HepG2 (cell line): ENCODE results near the gene SERPINE2. TPM values are rescaled to one million over a fixed set of nuclear protein-coding genes. Genes with fewer than 3 reads are reported as not detected.

Experiments used
- BRCA1 ChIP-seq: sonication (generic); formaldehyde crosslinking; IDR thresholded peaks from 2 replicates; pipeline ENCODE4 v1.4.0; 2020; ENCODE audit warnings: missing genetic modification reagents
- IRF9 ChIP-seq: sonication (generic); formaldehyde crosslinking; IDR thresholded peaks from 2 replicates; pipeline ENCODE4 v1.8.0; 2022; ENCODE audit warnings: missing genetic modification reagents, mild to moderate bottlenecking, borderline replicate concordance
- KMT2B ChIP-seq: IDR thresholded peaks from 2 replicates; pipeline ENCODE4 v1.6.1; 2016; ENCODE audit warnings: missing genetic modification reagents, missing compliant biosample characterization
- MTF1 ChIP-seq: sonication (generic); formaldehyde crosslinking; IDR thresholded peaks from 2 replicates; pipeline ENCODE4 v1.5.0; 2020; ENCODE audit warnings: missing genetic modification reagents
- RNF219 ChIP-seq: sonication (generic); formaldehyde crosslinking; IDR thresholded peaks from 2 replicates; pipeline ENCODE4 v1.5.0; 2020; ENCODE audit warnings: mild to moderate bottlenecking, missing genetic modification reagents
- SALL1 ChIP-seq: sonication (generic); formaldehyde crosslinking; IDR thresholded peaks from 2 replicates; pipeline ENCODE4 v1.8.0; 2022; ENCODE audit warnings: mild to moderate bottlenecking, missing genetic modification reagents
- SRSF4 ChIP-seq: fragments of 200-400 bp; formaldehyde crosslinking; IDR thresholded peaks from one replicate; pipeline ENCODE4 v1.6.1; 2018; ENCODE audit warnings: mild to moderate bottlenecking, low read depth, low read length, moderate library complexity; ENCODE audit not compliant: poor library complexity, severe bottlenecking
- THAP11 ChIP-seq: IDR thresholded peaks from 2 replicates; pipeline ENCODE4 v1.6.1; 2016; ENCODE audit warnings: missing biosample characterization, missing genetic modification reagents
- ZFP91 ChIP-seq: sonication (generic); formaldehyde crosslinking; IDR thresholded peaks from 2 replicates; pipeline ENCODE4 v1.9.0; 2022; ENCODE audit warnings: missing genetic modification reagents, mild to moderate bottlenecking, borderline replicate concordance
- ZFYVE20 ChIP-seq: sonication (generic); formaldehyde crosslinking; IDR thresholded peaks from 2 replicates; pipeline ENCODE4 v1.8.0; 2023; ENCODE audit warnings: low read depth, mild to moderate bottlenecking, moderate library complexity, missing genetic modification reagents, borderline replicate concordance
- ZMYM4 ChIP-seq: sonication (generic); formaldehyde crosslinking; IDR thresholded peaks from 2 replicates; pipeline ENCODE4 v1.8.1; 2023; ENCODE audit warnings: mild to moderate bottlenecking, missing genetic modification reagents
- ZNF17 ChIP-seq: sonication (generic); formaldehyde crosslinking; IDR thresholded peaks from 2 replicates; pipeline ENCODE4 v1.5.0; 2020; ENCODE audit warnings: mild to moderate bottlenecking, missing genetic modification reagents
- ZNF207 ChIP-seq: fragments of 450-650 bp; IDR thresholded peaks from 2 replicates; pipeline ENCODE4 v1.6.1; 2016; ENCODE audit warnings: antibody characterized with exemption, borderline replicate concordance
- ZNF292 ChIP-seq: sonication (generic); formaldehyde crosslinking; IDR thresholded peaks from 2 replicates; pipeline ENCODE4 v1.8.1; 2022; ENCODE audit warnings: mild to moderate bottlenecking, low read depth, missing genetic modification reagents, borderline replicate concordance
- ZNF337 ChIP-seq: sonication (generic); formaldehyde crosslinking; IDR thresholded peaks from 2 replicates; pipeline ENCODE4 v1.5.1; 2020; ENCODE audit warnings: missing genetic modification reagents, low read depth, mild to moderate bottlenecking, borderline replicate concordance
- ZNF564 ChIP-seq: sonication (generic); formaldehyde crosslinking; IDR thresholded peaks from 2 replicates; pipeline ENCODE4 v1.8.1; 2023; ENCODE audit warnings: mild to moderate bottlenecking, missing genetic modification reagents
- ZNF7 ChIP-seq: IDR thresholded peaks from 2 replicates; pipeline ENCODE4 v1.6.1; 2016; ENCODE audit warnings: missing biosample characterization, missing genetic modification reagents
- ZNF800 ChIP-seq: sonication (generic); formaldehyde crosslinking; IDR thresholded peaks from 2 replicates; pipeline ENCODE4 v1.4.0; 2020; ENCODE audit warnings: missing genetic modification reagents
- polyA plus RNA-seq, 8 experiments: library from polyadenylated mRNA; depleted of rRNA in 3 of 8; stranded (reverse) in 7 of 8; unstranded in 1 of 8; fragments of >200 nt; fragmentation: Illumina TruSeq in 4 of 8; extraction: Trizol in 4 of 8; gene quantifications; 2 replicates each; pipeline versions ENCODE4 v1.2.1 to v1.2.3, GENCODE V29; 2011 to 2016; ENCODE audit warnings: low read depth in 4 of 8, missing spikeins in 1 of 8, mixed read lengths in 1 of 8; ENCODE audit not compliant: insufficient read depth in 1 of 8
- total RNA-seq, 5 experiments: library from RNA; depleted of rRNA; stranded (reverse); fragments of >200 nt; fragmentation: Illumina TruSeq; extraction: Trizol; gene quantifications; 2 replicates each; pipeline ENCODE4 v1.2.3, GENCODE V29; 2016; ENCODE audit warnings: low read depth in 1 of 5
- TF ChIP-seq, protein P1 (sequence below): sonication (generic); formaldehyde crosslinking; IDR thresholded peaks from 2 replicates; pipeline ENCODE4 v1.5.0; 2020; ENCODE audit warnings: mild to moderate bottlenecking, missing genetic modification reagents, borderline replicate concordance

Gene SERPINE2
- total and polyA plus RNA-seq, 2 of the 13 experiments (the other 11 are each of a cell fraction or from before 2014, with no cell fraction given): 7.9 to 18.1 TPM

GRCh38 chr2:223944166-223944702 is 94.9 kb downstream of the SERPINE2 start (continued):
- TF ChIP-seq IRF9 (no peak), ZFYVE20 (no peak), ZNF292 (no peak; the same call in 1 of the 2 replicates), ZNF207 (no peak), THAP11 (CRISPR knock-in tag) (peak; percentile 26; the same call in 1 of the 2 replicates), ZFP91 (CRISPR knock-in tag) (no peak), SALL1 (CRISPR knock-in tag) (peak; percentile 67), ZNF800 (CRISPR knock-in tag) (peak; percentile 96), RNF219 (CRISPR knock-in tag) (no peak), ZNF7 (CRISPR knock-in tag) (no peak), ZMYM4 (CRISPR knock-in tag) (peak; percentile 68), ZNF337 (no peak), ZNF564 (no peak), MTF1 (CRISPR knock-in tag) (no peak), SRSF4 (no peak), ZNF17 (CRISPR knock-in tag) (no peak), BRCA1 (CRISPR knock-in tag) (no peak), KMT2B (CRISPR knock-in tag) (peak; percentile 56; the same call in 1 of the 2 replicates)
- TF ChIP-seq, protein P1, sequence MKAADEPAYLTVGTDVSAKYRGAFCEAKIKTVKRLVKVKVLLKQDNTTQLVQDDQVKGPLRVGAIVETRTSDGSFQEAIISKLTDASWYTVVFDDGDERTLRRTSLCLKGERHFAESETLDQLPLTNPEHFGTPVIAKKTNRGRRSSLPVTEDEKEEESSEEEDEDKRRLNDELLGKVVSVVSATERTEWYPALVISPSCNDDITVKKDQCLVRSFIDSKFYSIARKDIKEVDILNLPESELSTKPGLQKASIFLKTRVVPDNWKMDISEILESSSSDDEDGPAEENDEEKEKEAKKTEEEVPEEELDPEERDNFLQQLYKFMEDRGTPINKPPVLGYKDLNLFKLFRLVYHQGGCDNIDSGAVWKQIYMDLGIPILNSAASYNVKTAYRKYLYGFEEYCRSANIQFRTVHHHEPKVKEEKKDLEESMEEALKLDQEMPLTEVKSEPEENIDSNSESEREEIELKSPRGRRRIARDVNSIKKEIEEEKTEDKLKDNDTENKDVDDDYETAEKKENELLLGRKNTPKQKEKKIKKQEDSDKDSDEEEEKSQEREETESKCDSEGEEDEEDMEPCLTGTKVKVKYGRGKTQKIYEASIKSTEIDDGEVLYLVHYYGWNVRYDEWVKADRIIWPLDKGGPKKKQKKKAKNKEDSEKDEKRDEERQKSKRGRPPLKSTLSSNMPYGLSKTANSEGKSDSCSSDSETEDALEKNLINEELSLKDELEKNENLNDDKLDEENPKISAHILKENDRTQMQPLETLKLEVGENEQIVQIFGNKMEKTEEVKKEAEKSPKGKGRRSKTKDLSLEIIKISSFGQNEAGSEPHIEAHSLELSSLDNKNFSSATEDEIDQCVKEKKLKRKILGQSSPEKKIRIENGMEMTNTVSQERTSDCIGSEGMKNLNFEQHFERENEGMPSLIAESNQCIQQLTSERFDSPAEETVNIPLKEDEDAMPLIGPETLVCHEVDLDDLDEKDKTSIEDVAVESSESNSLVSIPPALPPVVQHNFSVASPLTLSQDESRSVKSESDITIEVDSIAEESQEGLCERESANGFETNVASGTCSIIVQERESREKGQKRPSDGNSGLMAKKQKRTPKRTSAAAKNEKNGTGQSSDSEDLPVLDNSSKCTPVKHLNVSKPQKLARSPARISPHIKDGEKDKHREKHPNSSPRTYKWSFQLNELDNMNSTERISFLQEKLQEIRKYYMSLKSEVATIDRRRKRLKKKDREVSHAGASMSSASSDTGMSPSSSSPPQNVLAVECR (CRISPR knock-in tag): no peak
